Left lobe of liver (tissue), 2 donors: ENCODE data around the gene CHIA. TPM values are rescaled to one million over a fixed set of nuclear protein-coding genes. Genes with fewer than 3 reads are reported as not detected.

Experiments
- ATAC-seq: fragments of 200-7000 bp; cut with Tn5 transposase; one replicate; pipeline ENCODE4 v1.9.1; 2020; ENCODE audit warnings: mild to moderate bottlenecking, moderate library complexity
- DNase-seq: peaks from one replicate; pipeline ENCODE4 v3.0.0-alpha.2; 2020; ENCODE audit warnings: low spot score
- total RNA-seq: library from RNA; stranded (reverse); gene quantifications from one replicate; pipeline ENCODE4 v1.2.1, GENCODE V29; 2021
- donor health status: DM: no; HTN: no; CAD: no; lungs with moderate emphysema.
- donor health status: DM: no; HTN: yes; CAD: no.

CHIA gene
- total RNA-seq, 1 donor from 2014 or later, result 0.15 TPM

- ATAC-seq, result no peak
These were observed 71.1 kb downstream of the CHIA start for GRCh38 chr1:111361761-111362160.

GRCh38 chr1:111364690-111365089 is 74.0 kb downstream of the CHIA start:
- no peak for DNase-seq
- no peak for ATAC-seq

More at GRCh38 chr1:111361761-111362160, 71.1 kb downstream of the CHIA start:
- no peak for DNase-seq

- no peak for ATAC-seq
- DNase-seq, result no peak
These were observed 75.6 kb downstream of the CHIA start for GRCh38 chr1:111366256-111366655.

GRCh38 chr1:111369177-111369576 is 78.5 kb downstream of the CHIA start:
- ATAC-seq, result no peak
- DNase-seq, result no peak

GRCh38 chr1:111369645-111370044 is 79.0 kb downstream of the CHIA start:
- DNase-seq (no peak), ATAC-seq (no peak)

Other genes starting within 250 kb of the CHIA start
- gene DRAM2, start 150.8 kb upstream of the CHIA start, total RNA-seq, result 15.0 TPM
- gene CEPT1, start 150.6 kb upstream of the CHIA start, total RNA-seq, result 26.6 TPM
- gene DENND2D, start 90.2 kb upstream of the CHIA start, total RNA-seq, result 14.9 TPM
- 0.23 TPM for gene CHI3L2, start 63.1 kb upstream of the CHIA start, total RNA-seq
- 4.7 TPM for gene OVGP1, start 136.9 kb downstream of the CHIA start, total RNA-seq
- gene WDR77, start 158.4 kb downstream of the CHIA start, total RNA-seq, result 15.7 TPM
- 130 TPM for gene ATP5PB, start 158.6 kb downstream of the CHIA start, total RNA-seq
- 6.8 TPM for gene C1orf162, start 183.1 kb downstream of the CHIA start, total RNA-seq
- 3.0 TPM for gene ADORA3, start 212.8 kb downstream of the CHIA start, total RNA-seq
- gene TMIGD3, start 212.8 kb downstream of the CHIA start, total RNA-seq, result 7.8 TPM